OCI-LY1 (cell line): Measurements from ENCODE around the gene CALCOCO1.

Experiments used
- EZH2 ChIP-seq: fragments of 200-600 bp; sonication (generic), shearing (Covaris generic); IDR thresholded peaks from 2 replicates; pipeline ENCODE4 v1.8.0; 2017; ENCODE audit warnings: borderline replicate concordance, mixed run types, mild to moderate bottlenecking, antibody characterized with exemption, low read length, moderate library complexity, mixed read lengths
- TF ChIP-seq, protein P1 (sequence below): fragments of 200-600 bp; sonication (generic), shearing (Covaris generic); IDR thresholded peaks from 2 replicates; pipeline ENCODE4 v1.5.1; 2017; ENCODE audit warnings: mild to moderate bottlenecking, antibody characterized with exemption, low read length, moderate library complexity, mixed read lengths

DNA sequence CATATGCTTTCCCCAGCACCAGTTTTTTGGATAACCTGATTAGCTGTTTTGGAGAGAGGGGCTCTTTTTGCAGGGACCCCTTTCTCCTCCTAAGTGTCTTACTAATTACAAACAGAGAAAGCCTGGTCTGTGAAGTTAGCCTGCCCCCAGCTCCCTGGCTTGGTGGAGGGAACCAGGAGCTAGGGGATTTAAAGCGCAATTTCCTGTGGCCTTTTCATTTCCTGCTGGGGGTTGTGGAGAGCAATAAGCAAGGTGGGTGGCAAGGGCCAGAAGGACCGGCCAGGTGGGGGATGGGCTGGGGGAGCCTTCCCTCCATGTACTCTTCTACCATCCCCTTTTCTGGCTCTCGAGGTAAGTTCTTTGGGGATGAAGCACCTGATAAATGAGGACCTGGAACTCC lies 28.6 kb upstream of the CALCOCO1 start:
- TF ChIP-seq, protein P1, sequence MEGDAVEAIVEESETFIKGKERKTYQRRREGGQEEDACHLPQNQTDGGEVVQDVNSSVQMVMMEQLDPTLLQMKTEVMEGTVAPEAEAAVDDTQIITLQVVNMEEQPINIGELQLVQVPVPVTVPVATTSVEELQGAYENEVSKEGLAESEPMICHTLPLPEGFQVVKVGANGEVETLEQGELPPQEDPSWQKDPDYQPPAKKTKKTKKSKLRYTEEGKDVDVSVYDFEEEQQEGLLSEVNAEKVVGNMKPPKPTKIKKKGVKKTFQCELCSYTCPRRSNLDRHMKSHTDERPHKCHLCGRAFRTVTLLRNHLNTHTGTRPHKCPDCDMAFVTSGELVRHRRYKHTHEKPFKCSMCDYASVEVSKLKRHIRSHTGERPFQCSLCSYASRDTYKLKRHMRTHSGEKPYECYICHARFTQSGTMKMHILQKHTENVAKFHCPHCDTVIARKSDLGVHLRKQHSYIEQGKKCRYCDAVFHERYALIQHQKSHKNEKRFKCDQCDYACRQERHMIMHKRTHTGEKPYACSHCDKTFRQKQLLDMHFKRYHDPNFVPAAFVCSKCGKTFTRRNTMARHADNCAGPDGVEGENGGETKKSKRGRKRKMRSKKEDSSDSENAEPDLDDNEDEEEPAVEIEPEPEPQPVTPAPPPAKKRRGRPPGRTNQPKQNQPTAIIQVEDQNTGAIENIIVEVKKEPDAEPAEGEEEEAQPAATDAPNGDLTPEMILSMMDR: no peak
- TF ChIP-seq EZH2: no peak
